Daoy (cell line): ENCODE data around the gene TMEM37. TPM values are rescaled to one million over a fixed set of nuclear protein-coding genes. Genes with fewer than 3 reads are reported as not detected.

Experiments used
- DNase-seq: peaks from one replicate; pipeline ENCODE4 v3.0.0-alpha.2; 2015; ENCODE audit warnings: low read depth
- total RNA-seq: library from RNA; depleted of rRNA; stranded (reverse); fragments of >200 nt; shearing (Covaris generic); gene quantifications from 2 replicates; pipeline ENCODE4 v1.2.3, GENCODE V29; 2014; rRNA removed

TMEM37 gene
- total RNA-seq, 1 experiment from 2014 or later: not detected

DNA sequence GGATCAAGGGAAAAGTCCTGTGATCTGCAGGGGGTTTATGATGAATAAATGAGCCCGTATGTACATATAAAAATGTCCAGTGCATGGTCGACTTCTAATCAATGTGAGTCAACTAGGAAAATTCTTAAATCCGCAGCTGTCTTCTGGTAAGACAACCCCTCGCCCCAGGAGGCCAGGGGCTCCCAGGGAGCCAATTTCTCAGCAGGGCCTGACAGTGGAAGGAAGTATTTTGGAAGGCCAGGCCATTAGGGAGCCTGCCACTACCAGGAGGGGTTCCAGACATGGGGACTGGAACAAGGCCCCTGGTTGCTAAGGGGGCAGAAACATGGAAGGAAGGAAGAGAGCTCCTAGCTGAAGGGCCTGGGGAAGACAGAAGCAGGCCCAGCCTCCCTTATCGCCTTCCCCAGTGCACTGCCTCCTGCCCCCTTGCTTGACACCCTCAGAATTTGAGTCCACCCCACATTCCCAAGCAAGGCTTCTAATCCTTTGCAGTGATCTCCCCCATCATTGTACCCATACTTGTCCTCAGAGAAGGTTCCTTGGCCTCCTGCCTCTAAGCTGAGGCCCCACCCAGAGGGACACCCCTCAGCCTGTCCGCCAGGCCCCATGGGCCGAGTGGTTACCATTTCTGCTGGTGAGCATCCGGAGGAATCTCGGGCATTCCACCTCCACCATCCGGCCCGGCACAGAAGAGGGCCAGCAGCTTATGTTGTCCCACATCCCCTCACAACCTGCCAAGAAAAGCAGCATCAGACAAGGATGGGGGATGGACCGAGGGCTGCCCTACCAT, 46.7 kb downstream of the TMEM37 start:
- DNase-seq: no peak

DNA sequence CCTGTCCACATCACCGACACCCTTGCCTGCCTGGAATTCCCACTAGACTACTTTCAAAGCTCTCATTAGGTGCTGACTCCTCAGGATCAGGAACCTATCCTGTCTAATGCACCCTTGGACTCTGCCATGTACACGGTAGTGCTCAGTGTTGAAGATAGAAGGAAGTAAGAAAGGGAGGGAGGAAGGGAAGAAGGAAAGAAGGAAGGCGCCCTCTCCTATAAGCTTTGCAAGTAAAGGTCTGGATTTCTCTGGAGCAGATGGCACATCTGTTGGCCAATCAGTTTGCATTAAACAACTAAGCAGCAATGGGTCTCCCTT, 47.3 kb downstream of the TMEM37 start:
- no peak for DNase-seq

DNA sequence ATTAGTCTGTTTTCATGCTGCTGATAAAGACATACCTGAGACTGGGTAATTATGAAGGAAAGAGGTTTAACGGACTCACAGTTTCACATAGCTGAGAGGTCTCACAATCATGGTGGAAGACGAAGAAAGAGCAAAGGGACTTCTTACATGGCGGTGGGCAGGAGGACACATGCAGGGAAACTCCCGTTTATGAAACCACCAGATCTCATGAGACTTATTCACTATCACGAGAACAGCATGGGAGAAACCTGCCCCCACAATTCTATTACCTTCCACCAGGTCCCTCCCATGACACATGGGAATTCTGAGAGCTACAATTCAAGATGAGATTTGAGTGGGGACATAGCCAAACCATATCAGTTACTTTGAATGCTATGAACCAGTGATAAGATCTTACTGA, 48.5 kb downstream of the TMEM37 start:
- no peak for DNase-seq

DNA sequence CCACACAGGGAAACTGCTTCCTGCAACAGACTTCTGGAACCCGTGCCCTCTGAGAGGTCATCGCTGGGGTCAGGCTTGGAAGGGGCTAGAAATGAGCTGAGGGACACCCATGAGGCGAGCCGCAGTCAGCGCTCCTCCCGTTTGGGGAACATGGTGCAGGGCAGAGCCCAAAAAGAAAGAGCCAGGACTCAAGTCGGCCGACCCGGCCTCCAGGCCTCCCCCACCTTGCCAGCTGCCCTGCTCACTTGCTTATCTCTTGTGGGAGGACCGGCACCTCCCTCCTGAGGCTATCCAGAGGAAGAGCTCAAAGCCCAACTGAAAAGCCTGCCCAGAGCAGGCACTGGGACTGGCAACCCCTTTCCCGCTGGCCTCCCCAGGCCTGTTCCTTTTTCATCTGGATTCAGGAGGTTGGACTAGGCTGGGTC, 49.1 kb downstream of the TMEM37 start:
- DNase-seq: no peak

DNA sequence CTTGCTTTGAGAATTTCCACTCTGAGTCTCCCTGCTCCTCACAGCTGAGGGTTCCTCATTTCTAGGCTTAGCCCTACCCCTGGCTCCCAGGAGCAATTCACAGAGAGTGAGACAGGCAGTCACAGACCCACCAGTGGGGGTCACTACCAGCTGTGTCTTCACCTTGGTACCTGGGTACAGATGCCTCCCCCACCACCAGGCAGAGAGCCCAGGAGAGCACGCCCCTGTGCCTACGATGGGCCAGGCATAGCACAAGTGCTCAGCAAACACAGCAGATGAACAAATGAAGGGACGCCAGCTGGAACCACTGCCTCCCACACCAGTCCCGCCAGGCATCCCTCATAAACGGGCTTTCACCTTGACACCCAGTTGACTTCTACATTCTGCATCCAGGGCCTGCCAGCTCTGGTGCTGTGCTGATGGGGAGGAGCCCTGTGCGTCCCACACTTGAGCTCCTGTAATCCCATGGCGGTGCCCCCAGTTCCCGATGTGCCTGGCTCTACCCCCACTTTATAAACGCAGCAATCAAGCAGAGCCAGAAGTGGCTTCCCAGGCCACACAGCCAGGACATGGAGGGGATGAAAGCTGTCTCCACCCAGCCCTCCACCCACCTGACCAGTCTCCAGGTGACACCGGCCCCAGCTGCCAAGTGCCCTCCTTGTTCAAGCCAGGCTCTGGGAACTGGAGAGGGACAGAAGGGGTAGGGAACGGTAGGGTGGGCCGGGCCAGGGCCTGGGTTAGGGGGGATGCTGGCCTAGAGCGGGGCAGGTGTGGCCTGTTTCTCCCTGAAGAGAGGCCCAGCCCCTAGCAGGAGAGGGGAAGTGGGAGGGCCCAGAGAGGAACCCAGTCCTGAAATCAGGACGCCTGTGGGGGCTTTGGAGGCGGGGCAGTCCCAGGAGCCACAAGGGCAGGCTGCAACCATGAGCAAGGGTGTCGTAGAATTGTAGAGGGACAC, 50.1 kb downstream of the TMEM37 start:
- no peak for DNase-seq

DNA sequence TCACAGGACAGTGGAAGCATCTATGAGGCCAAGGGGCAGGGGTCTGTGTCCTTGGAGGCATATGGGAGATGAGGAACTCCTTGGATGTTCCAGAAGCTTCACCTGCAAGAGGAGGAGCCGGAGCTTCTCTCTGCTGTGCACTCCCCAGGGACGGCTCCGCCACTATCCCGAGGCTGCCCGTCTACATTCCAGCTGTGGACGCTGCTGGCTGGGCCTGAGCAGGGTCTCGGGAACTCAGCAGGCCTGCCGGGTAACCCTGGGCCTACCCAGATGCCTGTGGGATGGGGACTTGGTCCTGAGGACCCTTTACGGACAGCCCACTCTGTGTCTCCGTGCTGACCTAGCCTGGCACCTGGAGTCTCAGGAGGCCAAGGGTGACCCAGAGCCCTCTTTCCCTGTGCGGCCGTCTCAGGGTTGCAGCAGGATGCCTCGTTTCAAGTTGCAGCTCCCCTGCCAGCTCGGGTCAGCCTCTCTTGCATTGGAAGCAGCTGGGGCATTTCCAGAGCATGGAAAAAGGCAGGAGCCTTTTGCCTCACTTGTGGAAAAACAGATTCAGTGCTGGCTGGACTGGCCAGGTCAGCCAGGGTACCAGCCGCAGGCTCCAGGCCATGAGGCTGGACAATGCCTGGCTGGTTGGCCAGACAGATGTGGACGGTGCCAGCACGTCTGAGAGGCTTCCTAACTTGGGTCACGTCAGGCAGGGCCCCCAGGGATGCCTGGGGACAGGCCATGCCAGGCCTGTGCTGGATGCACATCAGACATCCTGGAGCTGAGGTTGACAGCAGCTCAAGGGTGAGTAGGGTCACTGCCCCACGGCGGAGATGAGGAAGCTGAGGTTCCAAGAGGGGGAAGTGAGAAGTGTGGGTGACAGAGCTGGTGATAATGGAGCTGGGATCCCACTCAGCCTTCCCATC, 51.1 kb downstream of the TMEM37 start:
- no peak for DNase-seq

DNA sequence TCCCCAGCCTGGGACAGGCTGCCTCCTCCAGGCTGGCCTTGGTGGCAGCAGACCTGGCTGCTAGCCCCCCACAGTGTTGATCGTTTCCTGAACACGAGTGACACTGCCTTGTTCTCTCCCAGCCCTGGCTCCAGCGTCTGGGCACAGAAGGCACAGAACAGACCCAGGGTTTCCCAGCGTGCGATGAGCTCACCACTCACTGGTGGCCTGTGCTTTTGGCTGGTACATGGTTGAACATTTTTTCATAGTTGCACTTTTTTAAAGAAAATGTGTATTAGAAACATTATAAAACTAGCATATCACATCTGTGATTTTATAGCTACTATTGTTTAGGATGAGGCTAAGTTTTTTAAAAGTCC, 51.7 kb downstream of the TMEM37 start:
- DNase-seq: no peak

DNA sequence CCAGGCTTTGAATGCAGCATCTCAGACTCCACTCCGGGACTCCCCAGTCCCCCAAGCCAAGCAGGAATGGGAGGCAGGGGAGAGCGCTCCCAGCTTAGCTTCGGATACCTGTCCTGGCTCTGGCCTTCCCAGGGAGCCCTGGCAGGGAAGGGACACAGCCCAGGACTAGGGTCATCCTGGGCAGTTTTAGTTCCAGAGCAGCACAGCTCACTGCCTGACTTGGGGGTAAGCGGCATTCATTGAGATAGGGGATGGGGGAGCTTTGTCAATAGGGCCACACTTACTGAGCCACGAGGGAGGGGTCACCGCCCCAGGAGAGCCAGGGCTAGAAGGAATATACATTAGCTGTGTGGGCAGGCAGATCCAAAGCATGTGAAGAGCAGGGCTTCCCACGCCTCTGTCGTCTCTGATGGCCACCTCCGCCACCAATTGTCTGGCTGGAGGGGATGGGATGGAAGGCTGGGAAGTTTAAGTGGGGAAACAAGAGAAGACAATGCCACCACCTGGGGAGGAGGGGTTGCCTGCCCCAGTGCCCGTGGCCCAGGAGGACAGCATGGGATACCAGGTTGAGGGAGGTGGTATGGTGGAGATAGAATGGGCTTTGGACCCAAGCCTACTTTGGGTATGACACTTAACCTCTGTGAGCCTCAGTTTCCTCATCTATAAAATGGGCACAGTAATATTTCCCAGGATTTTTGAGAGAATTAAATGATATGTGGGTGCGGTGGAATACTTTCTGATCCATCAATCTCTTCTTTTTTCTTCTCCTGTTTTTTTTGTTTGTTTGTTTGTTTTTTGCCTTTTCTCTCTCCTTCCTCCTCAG, 52.5 kb downstream of the TMEM37 start:
- DNase-seq: no peak

DNA sequence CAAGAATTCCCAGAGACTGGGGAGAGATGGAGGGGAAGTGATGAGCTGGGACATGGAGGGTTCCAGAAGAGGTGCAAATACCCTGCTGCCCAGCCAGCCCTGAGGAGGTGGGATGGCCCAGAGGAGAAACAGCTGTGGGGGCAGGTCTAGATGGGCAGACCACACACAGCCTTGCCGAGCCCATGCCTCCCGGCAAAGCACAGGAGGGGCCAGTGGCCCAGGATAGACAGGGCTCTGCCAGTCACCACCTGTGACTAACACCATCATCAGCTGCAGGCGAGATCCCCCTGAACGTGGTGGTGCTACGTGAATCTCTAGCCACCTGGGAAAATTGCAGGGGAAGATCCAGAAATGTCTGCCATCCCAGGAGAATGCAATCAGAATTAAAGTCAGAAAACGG, 53.2 kb downstream of the TMEM37 start:
- no peak for DNase-seq

DNA sequence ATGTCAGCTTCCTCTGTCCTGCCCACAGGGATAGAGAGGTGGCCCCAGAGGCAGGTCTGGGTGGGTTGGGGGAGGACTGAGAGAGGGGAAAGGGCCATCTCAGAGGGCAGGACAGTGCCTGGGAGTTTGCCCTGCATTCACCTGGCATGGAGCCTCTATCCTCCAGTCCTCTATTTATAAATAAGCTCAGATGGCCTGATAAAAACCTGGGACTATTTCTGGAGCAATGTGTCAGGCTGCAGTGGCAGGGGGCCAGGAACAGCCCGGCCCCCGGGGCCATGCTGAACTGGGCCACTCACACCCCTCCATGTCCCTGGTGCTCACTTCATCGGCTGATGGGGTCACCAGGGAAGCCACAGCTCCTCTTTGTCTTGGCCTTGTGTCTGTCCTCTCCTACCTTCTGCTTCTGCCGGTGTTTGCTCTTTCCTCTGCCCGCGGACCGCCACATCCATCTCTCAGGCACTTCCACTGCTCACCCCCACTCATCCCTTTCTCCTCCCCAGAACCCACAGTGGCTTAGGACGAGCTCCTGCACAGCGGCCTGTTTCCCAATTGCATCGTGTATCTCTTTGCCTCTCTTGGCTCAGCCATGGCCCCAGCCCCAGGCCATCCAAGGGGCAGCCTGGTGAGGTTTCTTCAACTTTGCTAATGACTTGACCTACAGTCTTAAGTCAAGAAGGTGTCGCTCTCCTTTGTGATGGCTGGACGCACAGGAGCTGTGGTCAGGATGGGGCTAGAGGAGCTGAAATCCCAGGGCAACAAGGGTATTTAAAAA, 53.9 kb downstream of the TMEM37 start:
- DNase-seq: no peak

DNA sequence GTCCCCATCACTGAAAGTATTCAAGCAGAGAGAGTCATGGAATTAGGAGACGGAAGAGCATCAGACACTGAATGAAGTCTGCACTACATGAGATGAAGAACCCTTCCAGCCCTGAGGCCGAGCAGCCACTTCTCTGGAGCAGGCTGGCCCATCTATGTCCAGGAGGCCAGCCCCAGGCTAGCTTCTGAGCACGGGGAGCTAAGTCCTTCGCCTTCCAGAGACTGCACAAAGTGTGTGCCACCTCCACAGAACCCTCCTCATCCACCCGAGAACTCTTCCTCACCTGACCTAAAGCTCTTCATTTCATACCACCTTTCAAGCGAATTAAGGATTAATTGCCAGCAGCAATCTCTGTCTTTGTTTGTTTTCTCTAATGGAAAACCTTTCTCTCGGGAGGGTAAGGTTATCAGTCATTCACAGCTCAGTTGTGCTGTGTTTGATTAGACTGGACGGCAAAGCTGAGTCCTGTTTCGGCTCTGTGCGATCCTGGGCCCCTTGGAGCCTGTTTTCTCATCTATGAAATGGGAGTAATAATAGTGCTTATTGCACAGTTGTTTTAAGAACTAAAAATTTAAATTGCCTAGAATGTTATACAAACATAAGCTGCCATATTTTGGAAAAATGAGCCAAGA, 54.7 kb downstream of the TMEM37 start:
- DNase-seq: no peak

DNA sequence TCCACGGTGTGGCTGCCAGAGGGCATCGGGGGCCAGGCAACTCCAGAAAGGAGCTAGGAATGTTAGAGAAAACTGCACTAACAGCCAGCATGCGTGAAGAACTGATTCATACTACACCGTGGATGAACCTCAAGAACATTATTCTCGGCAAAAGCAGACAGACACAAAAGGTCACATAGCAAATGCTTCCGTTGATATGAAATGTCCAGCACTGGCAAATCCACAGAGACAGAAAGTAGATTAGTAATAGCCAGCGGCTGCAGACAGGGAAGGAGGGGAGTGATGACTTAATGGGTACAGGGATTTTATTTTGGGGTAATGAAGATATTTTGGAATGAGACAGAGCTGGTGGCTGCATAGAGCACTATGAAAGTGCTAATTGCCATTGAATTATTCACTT, 55.2 kb downstream of the TMEM37 start:
- DNase-seq: no peak

DNA sequence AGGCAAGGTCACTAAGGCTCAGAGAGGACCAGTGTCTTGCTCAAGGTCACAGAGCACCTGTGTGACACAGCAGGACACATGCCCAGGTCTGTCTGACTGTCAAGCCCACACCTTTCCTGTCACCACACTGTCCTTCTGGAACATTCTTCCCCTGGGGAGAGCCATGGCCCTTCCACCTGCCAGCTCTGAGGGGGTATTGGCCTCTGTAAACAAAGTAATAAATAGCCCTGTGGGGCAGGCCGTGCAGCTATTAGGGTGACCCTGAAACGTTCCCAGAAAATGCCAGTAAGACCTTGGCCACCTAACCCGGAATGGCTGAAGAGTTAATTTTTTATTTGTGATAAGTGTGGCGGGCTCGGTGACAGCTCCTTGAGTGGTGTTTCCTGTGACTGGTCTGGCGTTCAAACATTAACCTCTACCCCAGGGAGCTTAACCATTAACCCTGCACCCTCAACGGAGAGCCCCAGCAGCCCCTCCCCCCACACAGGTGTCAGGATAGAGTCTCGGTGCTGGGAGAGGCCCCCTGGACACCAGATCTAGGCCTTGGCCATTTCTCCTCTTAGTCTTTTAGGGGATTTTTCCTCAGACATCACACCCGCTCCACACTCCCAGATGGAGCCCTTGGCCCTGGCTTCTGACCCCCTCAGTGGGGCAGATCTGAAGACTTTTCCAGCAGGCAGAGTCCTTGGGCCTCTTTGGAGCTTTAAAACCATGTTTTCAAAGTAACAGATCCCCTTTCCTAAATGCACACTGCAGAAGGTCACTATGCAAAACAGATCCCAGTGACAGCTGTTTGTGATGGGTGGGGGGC, 56.0 kb downstream of the TMEM37 start:
- no peak for DNase-seq

Other genes starting within 250 kb of the TMEM37 start
- gene STEAP3, start 208.0 kb upstream of the TMEM37 start, total RNA-seq: 13.1 and 14.6 TPM in 2 replicates
- 15.9 and 19.6 TPM in 2 replicates for gene C2orf76, start 65.0 kb upstream of the TMEM37 start, total RNA-seq
- gene DBI, start 64.9 kb upstream of the TMEM37 start, total RNA-seq: 93.6 and 133 TPM in 2 replicates
- not detected in 2 replicates for gene SCTR, start 92.6 kb downstream of the TMEM37 start, total RNA-seq
- 0.29 and 2.0 TPM in 2 replicates for gene CFAP221, start 112.6 kb downstream of the TMEM37 start, total RNA-seq
- 14.4 and 19.2 TPM in 2 replicates for gene TMEM177, start 247.3 kb downstream of the TMEM37 start, total RNA-seq